Measurements from ENCODE around the gene TUSC2.
"Not testable (repeated sequence)": the region's sequence is repeated elsewhere in the genome, so short reads cannot be mapped to it uniquely, and the experiment has no call there.

The TUSC2 gene

GRCh38 chr3:50293079-50293801, 34.8 kb downstream of the TUSC2 start:
- peak overlapping the region; percentile 87 for H3K4me3 ChIP-seq (ENCODE audit: low read length)
- no peaks in the 10 kb centered on the region for H3K27me3 ChIP-seq (ENCODE audit: control insufficient read depth, insufficient read depth, low read length)
- H3K36me3 ChIP-seq (ENCODE audit: control insufficient read depth, insufficient read depth, low read length): peaks cover 9% of the 10 kb centered on the region
- H3K9me3 ChIP-seq (ENCODE audit: control insufficient read depth, low read length): no peaks in the 10 kb centered on the region
- H3K9ac ChIP-seq (ENCODE audit: low read length): peak overlapping the region; percentile 75
- peaks cover 37% of the 10 kb centered on the region for H3K4me1 ChIP-seq (ENCODE audit: control insufficient read depth, insufficient read depth, low read length)

DNA sequence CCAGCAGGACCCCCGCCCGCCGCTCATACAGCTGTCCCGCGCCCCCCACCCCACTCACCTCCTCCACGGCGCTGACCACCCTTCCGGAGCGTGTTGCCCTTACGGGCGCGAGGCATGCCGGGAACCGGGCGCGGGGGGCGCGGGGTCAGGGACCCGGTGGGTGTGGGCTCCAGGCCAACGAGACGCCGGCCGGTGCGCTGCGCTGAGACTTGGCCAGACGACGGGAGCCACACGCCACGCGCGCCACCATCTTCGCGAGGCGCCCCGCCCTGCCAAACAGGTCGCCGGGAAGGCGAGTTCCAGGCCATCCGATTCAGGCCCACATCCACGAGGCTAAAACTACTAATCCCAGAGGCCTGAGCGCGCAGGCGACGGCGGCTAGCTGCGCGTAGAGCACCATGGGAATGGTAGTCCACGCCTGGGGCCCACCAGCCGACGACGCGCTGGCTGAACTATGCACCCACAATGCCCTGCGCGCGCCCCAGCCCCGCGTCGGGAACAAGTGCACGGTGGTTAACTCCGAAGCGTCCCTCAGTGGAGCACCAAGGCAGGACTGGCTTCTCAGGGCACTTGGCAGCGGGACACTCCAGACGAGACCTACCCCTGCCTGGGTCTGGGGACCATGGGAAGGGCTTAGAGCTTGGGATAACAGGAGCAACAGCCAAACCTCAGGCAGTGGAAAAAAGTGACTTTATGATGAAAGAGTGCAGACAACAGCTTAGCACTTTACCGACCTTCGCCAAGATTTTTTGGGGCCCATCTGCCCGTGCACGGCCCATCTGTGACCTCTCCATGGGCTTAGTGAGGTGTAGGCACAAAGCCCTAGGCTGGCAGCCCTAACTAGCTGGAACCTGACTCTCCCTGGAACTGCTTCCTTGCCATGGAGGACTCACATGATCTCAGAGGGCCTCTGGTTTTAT, 35.6 kb downstream of the TUSC2 start, which contains the start of gene IFRD2:
TSS of gene IFRD2 (minus strand) at position 271 of the 920 bp plus-strand sequence. CDS start at position 116, 155 bp downstream.
- H3K9me3 ChIP-seq (ENCODE audit: control insufficient read depth, low read length): no peaks in the 10 kb centered on the region
- H3K27me3 ChIP-seq (ENCODE audit: control insufficient read depth, insufficient read depth, low read length): no peaks in the 10 kb centered on the region
- peaks cover 9% of the 10 kb centered on the region for H3K36me3 ChIP-seq (ENCODE audit: control insufficient read depth, insufficient read depth, low read length)
- H3K4me1 ChIP-seq (ENCODE audit: control insufficient read depth, insufficient read depth, low read length): peaks cover 29% of the 10 kb centered on the region
- peak within 1 kb of the TSS; percentile 89 for H3K9ac ChIP-seq (ENCODE audit: low read length)
- peak within 1 kb of the TSS; percentile 87 for H3K4me3 ChIP-seq (ENCODE audit: low read length)

DNA sequence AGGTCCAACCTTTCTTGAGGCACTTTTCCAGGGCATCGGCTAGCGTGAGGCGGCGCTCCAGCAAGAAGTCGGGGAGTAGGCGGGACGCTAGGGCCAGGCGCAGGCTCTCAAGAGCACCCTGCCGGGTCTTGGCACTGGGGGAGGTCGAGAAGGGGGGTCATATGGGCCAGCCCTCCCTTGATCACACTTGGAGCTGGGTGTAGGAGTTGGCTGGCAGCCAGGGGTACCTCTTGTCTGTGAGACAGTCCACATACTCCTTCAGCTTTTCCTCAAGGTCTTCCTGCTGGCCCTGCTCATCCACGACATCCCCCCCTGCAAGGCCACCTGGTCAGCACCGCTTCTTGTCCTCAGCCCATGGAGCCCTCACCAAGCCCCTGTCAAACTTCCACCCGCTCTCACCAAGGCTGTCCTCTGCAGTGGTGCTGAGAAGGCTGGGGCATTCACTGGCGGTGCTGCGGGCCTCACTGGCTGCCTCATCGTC, 37.8 kb downstream of the TUSC2 start:
- Histone ChIP-seq H3K4me3 (ENCODE audit: low read length) (no peak overlapping the region), H3K36me3 (ENCODE audit: control insufficient read depth, insufficient read depth, low read length) (peaks cover 9% of the 10 kb centered on the region)

GRCh38 chr3:50289130-50289529, 38.9 kb downstream of the TUSC2 start:
- H3K4me1 ChIP-seq (ENCODE audit: control insufficient read depth, insufficient read depth, low read length): peaks cover 27% of the 10 kb centered on the region
- no peaks in the 10 kb centered on the region for H3K27me3 ChIP-seq (ENCODE audit: control insufficient read depth, insufficient read depth, low read length)
- no peak overlapping the region for H3K4me3 ChIP-seq (ENCODE audit: low read length)
- peaks cover 9% of the 10 kb centered on the region for H3K36me3 ChIP-seq (ENCODE audit: control insufficient read depth, insufficient read depth, low read length)
- no peak overlapping the region for H3K9ac ChIP-seq (ENCODE audit: low read length)
- H3K9me3 ChIP-seq (ENCODE audit: control insufficient read depth, low read length): no peaks in the 10 kb centered on the region

More for the DNA sequence above, 37.8 kb downstream of the TUSC2 start:
- peaks cover 27% of the 10 kb centered on the region for H3K4me1 ChIP-seq (ENCODE audit: control insufficient read depth, insufficient read depth, low read length)
- no peaks in the 10 kb centered on the region for H3K27me3 ChIP-seq (ENCODE audit: control insufficient read depth, insufficient read depth, low read length)
- peak overlapping the region; percentile 42 for H3K9ac ChIP-seq (ENCODE audit: low read length)
- no peaks in the 10 kb centered on the region for H3K9me3 ChIP-seq (ENCODE audit: control insufficient read depth, low read length)

DNA sequence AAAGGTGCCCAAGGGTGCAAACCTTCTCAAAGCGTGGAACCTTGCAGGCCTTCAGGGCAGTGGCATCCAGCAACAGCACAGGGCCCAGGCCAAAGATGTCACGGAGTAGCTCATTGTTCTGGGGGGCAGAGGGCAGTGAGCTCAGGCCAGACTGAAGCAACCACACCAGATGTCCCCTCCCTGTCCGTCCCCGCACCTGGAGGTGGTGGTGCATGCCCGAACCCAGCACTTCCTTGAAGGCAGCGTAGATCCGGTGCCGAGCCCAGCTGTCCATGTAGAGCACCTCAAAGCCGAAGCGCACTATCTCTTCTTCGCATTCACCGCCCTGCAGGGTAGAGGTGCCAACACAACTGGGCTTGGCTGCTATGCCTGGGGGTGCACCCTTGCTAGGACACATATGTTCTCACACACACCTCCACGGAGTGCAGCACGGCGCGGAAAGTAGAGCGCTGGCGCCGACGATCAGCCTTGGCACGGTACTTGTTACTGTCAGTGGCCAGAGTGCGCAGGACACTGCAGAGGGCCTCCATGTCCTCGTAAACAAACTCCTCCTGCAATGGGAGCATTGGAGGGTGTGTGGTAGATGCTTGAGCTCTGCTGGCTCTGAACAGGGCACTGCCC, 39.5 kb downstream of the TUSC2 start:
- Histone ChIP-seq H3K9ac (ENCODE audit: low read length) (no peak overlapping the region), H3K27me3 (ENCODE audit: control insufficient read depth, insufficient read depth, low read length) (no peaks in the 10 kb centered on the region), H3K36me3 (ENCODE audit: control insufficient read depth, insufficient read depth, low read length) (peaks cover 9% of the 10 kb centered on the region), H3K4me1 (ENCODE audit: control insufficient read depth, insufficient read depth, low read length) (peaks cover 25% of the 10 kb centered on the region), H3K9me3 (ENCODE audit: control insufficient read depth, low read length) (no peaks in the 10 kb centered on the region), H3K4me3 (ENCODE audit: low read length) (no peak overlapping the region)

GRCh38 chr3:50287262-50287661, 40.8 kb downstream of the TUSC2 start:
- Histone ChIP-seq H3K27me3 (ENCODE audit: control insufficient read depth, insufficient read depth, low read length) (no peaks in the 10 kb centered on the region), H3K4me3 (ENCODE audit: low read length) (no peak overlapping the region), H3K9ac (ENCODE audit: low read length) (no peak overlapping the region), H3K9me3 (ENCODE audit: control insufficient read depth, low read length) (no peaks in the 10 kb centered on the region), H3K4me1 (ENCODE audit: control insufficient read depth, insufficient read depth, low read length) (peaks cover 15% of the 10 kb centered on the region), H3K36me3 (ENCODE audit: control insufficient read depth, insufficient read depth, low read length) (peaks cover 9% of the 10 kb centered on the region)

GRCh38 chr3:50286322-50287227, 41.4 kb downstream of the TUSC2 start:
- H3K9me3 ChIP-seq (ENCODE audit: control insufficient read depth, low read length): no peaks in the 10 kb centered on the region
- no peak overlapping the region for H3K9ac ChIP-seq (ENCODE audit: low read length)
- peaks cover 9% of the 10 kb centered on the region for H3K36me3 ChIP-seq (ENCODE audit: control insufficient read depth, insufficient read depth, low read length)
- H3K4me3 ChIP-seq (ENCODE audit: low read length): no peak overlapping the region
- peaks cover 15% of the 10 kb centered on the region for H3K4me1 ChIP-seq (ENCODE audit: control insufficient read depth, insufficient read depth, low read length)
- no peaks in the 10 kb centered on the region for H3K27me3 ChIP-seq (ENCODE audit: control insufficient read depth, insufficient read depth, low read length)

DNA sequence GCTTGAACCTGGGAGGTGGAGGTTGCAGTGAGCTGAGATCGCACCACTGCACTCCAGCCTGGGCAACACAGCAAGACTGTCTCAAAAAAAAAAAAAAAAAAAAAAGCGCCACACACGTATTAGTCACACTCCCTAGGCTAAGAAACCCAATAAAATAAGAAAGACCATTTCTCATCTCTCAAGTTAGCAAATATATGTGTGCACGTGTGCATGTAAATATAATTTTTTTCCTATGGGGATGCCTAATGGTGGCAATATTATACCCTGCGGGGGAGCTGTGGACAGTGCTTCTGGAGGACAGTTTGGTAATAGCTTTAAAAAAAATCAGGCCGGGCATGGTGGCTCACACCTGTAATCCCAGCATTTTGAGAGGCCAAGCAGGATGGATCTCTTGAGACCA, 43.9 kb downstream of the TUSC2 start:
- H3K9me3 ChIP-seq (ENCODE audit: control insufficient read depth, low read length); H3K4me3 ChIP-seq (ENCODE audit: low read length); H3K4me1 ChIP-seq (ENCODE audit: control insufficient read depth, insufficient read depth, low read length); H3K36me3 ChIP-seq (ENCODE audit: control insufficient read depth, insufficient read depth, low read length); H3K9ac ChIP-seq (ENCODE audit: low read length); H3K27me3 ChIP-seq (ENCODE audit: control insufficient read depth, insufficient read depth, low read length): not testable (repeated sequence)

DNA sequence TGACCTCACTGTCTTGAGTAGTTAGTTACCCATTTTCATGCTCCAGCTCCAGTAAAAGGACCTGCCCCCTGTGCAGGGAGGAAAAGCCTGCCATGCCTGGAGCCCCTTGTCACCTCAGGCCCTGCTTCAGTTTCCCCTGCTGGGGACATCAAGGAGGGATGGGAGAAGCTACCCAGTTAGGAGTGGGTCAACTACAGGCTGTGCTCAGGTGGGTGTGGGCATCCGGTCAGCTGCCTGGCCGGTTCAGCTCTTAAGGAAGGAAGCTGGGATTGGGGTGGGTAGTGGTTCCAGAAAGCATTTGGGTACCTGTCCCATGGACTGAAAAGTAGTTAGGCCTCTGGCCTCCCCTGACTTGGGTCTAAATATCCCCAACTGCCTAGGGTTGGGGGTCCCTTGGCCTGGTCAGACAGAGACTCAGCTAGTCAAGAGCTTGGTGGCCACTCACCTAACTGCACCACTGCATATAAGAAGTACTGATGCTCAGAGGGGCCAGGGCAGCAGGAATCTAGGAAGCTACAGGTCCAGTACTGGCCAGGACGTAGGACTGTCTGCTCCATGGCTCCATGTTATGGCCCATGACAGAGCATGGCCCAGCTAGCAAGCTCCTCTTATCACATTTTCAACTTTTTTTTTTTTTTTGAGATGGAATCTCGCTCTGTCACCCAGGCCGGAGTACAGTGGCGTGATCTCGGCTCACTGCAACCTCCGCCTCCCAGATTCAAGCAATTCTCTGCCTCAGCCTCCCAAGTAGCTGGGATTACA, 48.6 kb downstream of the TUSC2 start:
- no peak overlapping the region for H3K9ac ChIP-seq (ENCODE audit: low read length)
- H3K9me3 ChIP-seq (ENCODE audit: control insufficient read depth, low read length): no peaks in the 10 kb centered on the region
- peaks cover 4% of the 10 kb centered on the region for H3K27me3 ChIP-seq (ENCODE audit: control insufficient read depth, insufficient read depth, low read length)
- no peak overlapping the region for H3K4me3 ChIP-seq (ENCODE audit: low read length)
- peaks cover 4% of the 10 kb centered on the region for H3K4me1 ChIP-seq (ENCODE audit: control insufficient read depth, insufficient read depth, low read length)
- no peaks in the 10 kb centered on the region for H3K36me3 ChIP-seq (ENCODE audit: control insufficient read depth, insufficient read depth, low read length)

DNA sequence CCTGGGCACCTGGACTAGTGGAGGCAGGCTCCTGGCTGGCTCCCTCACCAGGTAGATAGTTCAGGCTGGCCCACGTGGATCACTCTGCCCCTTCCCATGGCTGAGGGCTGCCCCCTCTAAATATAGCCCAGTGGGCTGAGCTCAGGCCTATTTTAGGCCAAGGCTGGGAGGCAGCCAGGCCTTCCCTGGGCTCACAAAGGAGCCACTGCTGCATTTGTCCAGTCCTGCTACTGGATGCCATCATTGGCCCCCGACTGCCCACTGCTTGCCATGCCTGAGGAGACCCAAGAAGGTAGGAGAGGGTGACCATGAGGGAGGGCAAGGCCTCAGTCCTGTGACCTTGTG, 49.2 kb downstream of the TUSC2 start, which contains the start of gene LSMEM2:
TSS of gene LSMEM2 (plus strand) at position 208 of the 345 bp plus-strand sequence. CDS start at position 235, 27 bp downstream.
- Histone ChIP-seq H3K9me3 (ENCODE audit: control insufficient read depth, low read length) (no peaks in the 10 kb centered on the region), H3K36me3 (ENCODE audit: control insufficient read depth, insufficient read depth, low read length) (no peaks in the 10 kb centered on the region), H3K27me3 (ENCODE audit: control insufficient read depth, insufficient read depth, low read length) (peaks cover 4% of the 10 kb centered on the region), H3K4me3 (ENCODE audit: low read length) (no peak within 1 kb of the TSS), H3K9ac (ENCODE audit: low read length) (no peak within 1 kb of the TSS), H3K4me1 (ENCODE audit: control insufficient read depth, insufficient read depth, low read length) (peaks cover 9% of the 10 kb centered on the region)

Data from mucosa of stomach (tissue), 1 donor.